ENCODE measurements around the gene TMEM156. TPM values are rescaled to one million over a fixed set of nuclear protein-coding genes. Genes with fewer than 3 reads are reported as not detected.

Gene TMEM156
- total and polyA plus RNA-seq, 2 donors (not counting 3 experiments of a cell fraction or from before 2014, with no cell fraction given): 0.39 to 1.00 TPM

DNA sequence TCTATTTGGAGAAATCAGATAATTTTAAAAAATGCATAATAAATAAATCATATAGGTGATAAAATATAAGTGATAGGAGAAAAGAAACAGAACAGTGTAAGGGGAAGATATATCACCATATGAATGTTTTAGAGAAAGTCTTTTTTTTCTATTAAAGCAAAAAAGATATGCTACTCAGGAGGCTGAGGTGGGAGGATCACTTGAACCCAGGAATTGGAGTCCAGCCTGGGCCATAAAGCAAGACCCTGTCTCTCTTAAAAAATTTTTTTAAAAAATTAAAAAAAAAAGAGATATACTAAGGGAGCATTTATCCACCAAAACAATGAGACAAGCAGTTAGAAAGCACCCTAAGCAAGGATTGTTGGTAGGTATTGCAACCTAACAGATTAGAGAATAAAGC lies 6.1 kb downstream of the TMEM156 start:
- no peak overlapping the region for H3K4me3 ChIP-seq (replicated peaks in 1 of 3; ENCODE audit: insufficient read depth in 1 of 3, low read depth in 1 of 3, low read length in 3 of 3)
- peaks cover 13% of the 10 kb centered on the region for H3K4me1 ChIP-seq (ENCODE audit: control insufficient read depth, extremely low read depth, insufficient read depth, low read length)
- no peak overlapping the region for H3K9ac ChIP-seq (replicated peaks; ENCODE audit: extremely low read depth, insufficient read depth, low read length)
- H3K4me2 ChIP-seq (ENCODE audit: insufficient read depth, low read length): peak overlapping the region; percentile 74
- peaks cover 4% of the 10 kb centered on the region for H3K79me2 ChIP-seq (ENCODE audit: control insufficient read depth, insufficient read depth, low read length)
- no peaks in the 10 kb centered on the region for H3K36me3 ChIP-seq (ENCODE audit: control insufficient read depth in 2 of 2, extremely low read depth in 1 of 2, insufficient read depth in 2 of 2, low read length in 2 of 2)
- TF ChIP-seq POLR2AphosphoS5 (IDR thresholded peaks at IDR 0.05; ENCODE audit: insufficient read depth, low read depth, low read length): no peak
- TF ChIP-seq CTCF (IDR thresholded peaks at IDR 0.05; ENCODE audit: extremely low read depth in 1 of 2, insufficient read depth in 1 of 2, low read depth in 1 of 2, low read length in 2 of 2): no peak
- TF ChIP-seq GATA2 (IDR thresholded peaks at IDR 0.05; ENCODE audit: insufficient read depth, insufficient read length, low read depth, low read length): no peak
- TF ChIP-seq MYC (IDR thresholded peaks at IDR 0.05; ENCODE audit: low read depth, low read length): no peak
- no peak for TF ChIP-seq JUN (IDR thresholded peaks at IDR 0.05; ENCODE audit: borderline replicate concordance, insufficient read depth, insufficient read length, low read depth)
- no peak for TF ChIP-seq FOS (IDR thresholded peaks at IDR 0.05; ENCODE audit: borderline replicate concordance, insufficient read depth, low read length)
- TF ChIP-seq MAX (IDR thresholded peaks at IDR 0.05; ENCODE audit: insufficient read depth, insufficient read length): no peak
- no peak for TF ChIP-seq EZH2 (IDR thresholded peaks at IDR 0.05; ENCODE audit: borderline replicate concordance, low read depth, low read length, severe bottlenecking)
- TF ChIP-seq POLR2A (IDR thresholded peaks at IDR 0.05; ENCODE audit: low read depth, low read length): no peak
- no peak for FAIRE-seq
- DNase-seq (ENCODE audit: low read depth, low spot score): no peak
- intact Hi-C loops (cut with micrococcal nuclease): no loop called here
- H3K9me3 ChIP-seq (replicated peaks; ENCODE audit: control insufficient read depth, insufficient read depth, low read length): no peaks in the 10 kb centered on the region
- no peak overlapping the region for H2AFZ ChIP-seq (ENCODE audit: low read depth, low read length)
- ChIA-PET CTCF (interaction anchor here (1.0 kb wide), 1 partner anchor 76 kb away, joined by 3 read pairs; no protein-coding TSS in a partner anchor), POLR2A (no interaction called here)
- TSS peak; percentile 27 for BruUV-seq (replicated peaks)
- H3K27ac ChIP-seq (ENCODE audit: insufficient read depth, low read depth, low read length): peak overlapping the region; percentile 74
- H3K9me1 ChIP-seq (replicated peaks; ENCODE audit: control insufficient read depth, extremely low read depth, insufficient read depth, low read length): no peaks in the 10 kb centered on the region
- no peaks in the 10 kb centered on the region for H3K27me3 ChIP-seq (ENCODE audit: control insufficient read depth in 2 of 2, insufficient read depth in 2 of 2, low read length in 2 of 2)
- no peaks in the 10 kb centered on the region for H4K20me1 ChIP-seq (replicated peaks; ENCODE audit: control insufficient read depth, extremely low read depth, insufficient read depth, low read length)
- dilution Hi-C loops (cut with MboI; ENCODE audit: extremely low pct_ligation_motif_present, low sequenced_read_pairs): no loop called here
